GM12865 (cell line): Measurements from ENCODE around the gene XPR1.

Source experiments
- DNase-seq: peaks from one replicate; pipeline ENCODE4 v3.0.0; 2010; ENCODE audit warnings: low read depth
- H3K4me3 ChIP-seq: 2 replicates; pipeline ENCODE4 v1.5.1; 2011; ENCODE audit warnings: mild to moderate bottlenecking, low read depth, low read length, control low read depth
- CTCF ChIP-seq: IDR thresholded peaks from 2 replicates; pipeline ENCODE4 v1.5.1; 2011; ENCODE audit warnings: low read length, control low read depth, low read depth, inconsistent platforms; ENCODE audit not compliant: insufficient read depth; ENCODE audit errors: missing control alignments

XPR1 gene

GRCh38 chr1:180603850-180604226 lies 28.0 kb upstream of the XPR1 start:
- H3K4me3 ChIP-seq = no peak overlapping the region
- DNase-seq = no peak

DNA sequence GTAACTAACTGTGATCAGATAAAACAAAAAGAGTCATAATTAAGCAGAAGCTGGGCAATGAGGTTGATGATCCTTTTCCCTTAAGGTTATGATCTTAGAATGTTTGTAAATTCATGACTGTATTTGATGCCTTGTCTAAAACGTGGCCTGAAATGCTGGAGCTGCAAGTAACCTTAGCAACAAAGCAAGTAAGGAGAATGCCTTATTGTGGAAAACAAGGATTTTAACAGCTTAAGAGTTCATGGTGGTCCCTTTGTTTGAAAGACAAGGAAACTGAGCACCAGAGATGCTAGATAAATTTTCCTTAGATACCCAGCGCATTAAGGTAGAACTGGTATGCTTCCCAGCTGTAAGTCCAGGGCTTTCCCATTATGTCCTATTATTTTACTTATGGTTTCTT lies 25.7 kb upstream of the XPR1 start:
- no peak overlapping the region for H3K4me3 ChIP-seq
- no peak for DNase-seq
- TF ChIP-seq CTCF = no peak

More at GRCh38 chr1:180603850-180604226, 28.0 kb upstream of the XPR1 start:
- no peak for TF ChIP-seq CTCF

DNA sequence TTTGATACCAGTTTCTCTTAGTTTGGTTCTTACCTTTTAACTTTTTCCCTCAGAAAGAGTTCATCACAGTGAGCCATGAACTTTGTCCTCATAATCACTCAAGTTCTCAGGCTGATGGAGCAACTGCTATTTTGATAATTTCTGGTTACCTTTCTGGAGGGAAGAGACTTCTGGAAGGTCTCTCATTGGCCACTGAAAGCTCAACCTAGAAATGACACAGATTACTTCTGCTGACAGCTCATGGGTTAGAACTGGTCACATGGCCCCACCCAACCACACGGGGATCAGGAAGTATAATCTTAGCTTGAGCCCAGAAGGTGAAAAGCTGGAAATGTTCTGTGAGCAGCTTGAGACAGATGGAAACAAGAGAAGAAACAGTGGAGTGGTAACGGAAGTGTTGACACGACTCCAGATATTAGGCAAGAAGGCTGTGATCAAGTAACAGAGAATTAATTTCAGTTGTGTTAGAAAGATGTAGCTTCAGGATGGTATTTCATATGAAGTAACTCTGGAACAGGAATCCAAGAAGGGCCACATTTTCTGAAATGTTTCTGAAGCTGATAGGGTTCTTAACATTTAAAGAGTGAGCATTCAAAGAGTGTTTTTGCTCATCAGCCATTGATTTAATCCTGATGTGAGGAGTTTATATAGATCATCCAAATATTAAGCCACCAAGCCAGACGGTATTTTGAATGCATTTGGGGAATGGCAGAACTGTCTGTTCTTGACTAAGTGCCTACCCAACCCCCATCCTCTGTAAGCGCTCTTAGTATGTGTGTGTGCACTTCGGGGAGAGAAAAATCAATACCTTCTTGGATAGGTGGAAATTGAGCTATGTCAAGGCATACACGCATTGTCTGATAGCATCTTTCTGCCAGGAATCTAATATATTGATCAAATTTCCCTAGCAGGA lies 21.9 kb upstream of the XPR1 start:
- no peak overlapping the region for H3K4me3 ChIP-seq
- no peak for DNase-seq
- TF ChIP-seq CTCF = no peak

GRCh38 chr1:180610556-180611015 lies 21.2 kb upstream of the XPR1 start:
- no peak for TF ChIP-seq CTCF
- no peak for DNase-seq
- no peak overlapping the region for H3K4me3 ChIP-seq

- TF ChIP-seq CTCF = no peak
- no peak overlapping the region for H3K4me3 ChIP-seq
- DNase-seq = no peak
Measured at GRCh38 chr1:180611016-180611930, 20.5 kb upstream of the XPR1 start.

GRCh38 chr1:180612632-180613031 lies 19.2 kb upstream of the XPR1 start:
- no peak for TF ChIP-seq CTCF
- no peak for DNase-seq

More at GRCh38 chr1:180612632-180613031, 19.2 kb upstream of the XPR1 start:
- H3K4me3 ChIP-seq = no peak overlapping the region
